SK-N-SH (cell line): Measurements from ENCODE around the gene ADAMTS7. TPM values are rescaled to one million over a fixed set of nuclear protein-coding genes. Genes with fewer than 3 reads are reported as not detected.
"Not testable (repeated sequence)": the region's sequence is repeated elsewhere in the genome, so short reads cannot be mapped to it uniquely, and the experiment has no call there.

ENCODE experiments used
- CTCF ChIA-PET: fragments of 300-600, 350-600 bp; formaldehyde crosslinking; extraction: SDS; loops from one replicate; lab custom pipeline; 2021; lab: Yijun Ruan, JAX
- POLR2A ChIA-PET: fragments of 350-600 bp; sonication (Branson Sonifier 250); formaldehyde crosslinking; extraction: SDS; loops from one replicate; lab custom pipeline; 2020; ENCODE audit warnings: antibody characterized with exemption, inconsistent platforms; lab: Yijun Ruan, JAX
- DNase-seq: peaks from one replicate; pipeline ENCODE4 v3.0.0; 2012
- H2AFZ ChIP-seq: fragments of 200-600 bp; sonication (generic); 2 replicates; pipeline ENCODE4 v1.8.1; 2016; ENCODE audit warnings: antibody characterized with exemption, mild to moderate bottlenecking, low read depth
- H3F3A ChIP-seq: fragments of 200-600 bp; sonication (generic); replicated peaks from 2 replicates; pipeline ENCODE3; 2016; ENCODE audit warnings: antibody characterized with exemption, mild to moderate bottlenecking; ENCODE audit not compliant: insufficient read depth
- H3K27ac ChIP-seq, 2 experiments: fragments of 200-500 bp in 1 of 2; fragments of 200-600 bp in 1 of 2; sonication (Bioruptor generic) in 1 of 2; sonication (generic), shearing (Covaris generic) in 1 of 2; 2 replicates each; pipeline versions ENCODE4 v1.5.1 to v1.6.1; 2014 to 2016; ENCODE audit warnings: low read depth in 2 of 2, inconsistent platforms in 1 of 2, low read length in 1 of 2, mild to moderate bottlenecking in 1 of 2, mixed read lengths in 1 of 2
- H3K27me3 ChIP-seq: fragments of 200-600 bp; sonication (generic), shearing (Covaris generic); 2 replicates; pipeline ENCODE4 v1.6.1; 2016; ENCODE audit warnings: mixed run types; ENCODE audit not compliant: insufficient read depth
- H3K36me3 ChIP-seq, 2 experiments: fragments of 200-500 bp in 1 of 2; fragments of 200-600 bp in 1 of 2; sonication (Bioruptor generic) in 1 of 2; sonication (generic) in 1 of 2; replicated peaks in 1 of 2; 2 replicates each; pipeline versions ENCODE3 to v1.5.1; 2014 to 2016; ENCODE audit warnings: low read length in 1 of 2, mild to moderate bottlenecking in 1 of 2; ENCODE audit not compliant: insufficient read depth in 2 of 2, control insufficient read depth in 1 of 2
- H3K4me1 ChIP-seq, 2 experiments: fragments of 200-500 bp in 1 of 2; fragments of 200-600 bp in 1 of 2; sonication (Bioruptor generic) in 1 of 2; sonication (generic), shearing (Covaris generic) in 1 of 2; 2 replicates each; pipeline versions ENCODE4 v1.5.1 to v1.6.1; 2014 to 2016; ENCODE audit warnings: low read depth in 1 of 2, low read length in 1 of 2, mixed run types in 1 of 2; ENCODE audit not compliant: insufficient read depth in 2 of 2, control insufficient read depth in 1 of 2
- H3K4me2 ChIP-seq: fragments of 200-600 bp; sonication (generic), shearing (Covaris generic); 2 replicates; pipeline ENCODE4 v1.6.1; 2017; ENCODE audit warnings: mixed run types
- H3K4me3 ChIP-seq, 2 experiments: fragments of 200-500 bp in 1 of 2; fragments of 200-600 bp in 1 of 2; sonication (Bioruptor generic) in 1 of 2; sonication (generic), shearing (Covaris generic) in 1 of 2; 2 replicates each; pipeline versions ENCODE4 v1.5.1 to v1.8.1; 2014 to 2016; ENCODE audit warnings: low read depth in 2 of 2, inconsistent platforms in 1 of 2, low read length in 1 of 2, mild to moderate bottlenecking in 1 of 2, mixed read lengths in 1 of 2, moderate library complexity in 1 of 2
- H3K79me2 ChIP-seq: fragments of 200-600 bp; sonication (generic); 2 replicates; pipeline ENCODE4 v1.8.1; 2017; ENCODE audit warnings: mild to moderate bottlenecking; ENCODE audit not compliant: insufficient read depth
- H3K9ac ChIP-seq: fragments of 200-600 bp; sonication (generic); 2 replicates; pipeline ENCODE4 v1.6.1; 2017; ENCODE audit warnings: mixed run types
- H3K9me2 ChIP-seq: fragments of 200-600 bp; sonication (generic); 2 replicates; pipeline ENCODE4 v1.6.1; 2017; ENCODE audit warnings: mixed run types
- H3K9me3 ChIP-seq: fragments of 200-600 bp; sonication (generic); 2 replicates; pipeline ENCODE4 v1.6.1; 2017; ENCODE audit warnings: mixed run types, mild to moderate bottlenecking, moderate library complexity
- H4K20me1 ChIP-seq: fragments of 200-600 bp; sonication (generic); 2 replicates; pipeline ENCODE4 v1.6.1; 2017; ENCODE audit warnings: mild to moderate bottlenecking, mixed run types; ENCODE audit not compliant: insufficient read depth
- CTCF ChIP-seq: fragments of 200-600 bp; sonication (generic); IDR thresholded peaks from 2 replicates; pipeline ENCODE4 v1.6.1; 2017; ENCODE audit warnings: antibody characterized with exemption, mild to moderate bottlenecking, moderate library complexity
- EP300 ChIP-seq, 2 experiments: IDR thresholded peaks; 2 replicates each; pipeline versions ENCODE4 v1.4.0 to v1.6.1; 2012; ENCODE audit warnings: borderline replicate concordance in 1 of 2, low read depth in 1 of 2, low read length in 1 of 2
- PBX3 ChIP-seq: IDR thresholded peaks from 2 replicates; pipeline ENCODE4; 2012
- RAD21 ChIP-seq: IDR thresholded peaks from 2 replicates; pipeline ENCODE4 v1.6.1; 2012; ENCODE audit warnings: mild to moderate bottlenecking, low read length
- SMC3 ChIP-seq: IDR thresholded peaks from 2 replicates; pipeline ENCODE4 v1.6.1; 2012; ENCODE audit warnings: low read depth, low read length, improper control_type of control experiment
- WGBS: methylation state at CpG from one replicate; pipeline ENCODE4 v1.1.6; 2017; ENCODE audit warnings: low lambda C conversion rate; 5-methylcytosine and 5-hydroxymethylcytosine counted together
- polyA plus RNA-seq, 3 experiments: library from polyadenylated mRNA; depleted of rRNA; stranded (reverse); fragments of >200 nt; gene quantifications; 2 replicates each; pipeline ENCODE4 v1.2.3, GENCODE V29; 2012

Gene ADAMTS7
- polyA plus RNA-seq, 1 of the 3 experiments (the other 2 are of a cell fraction), result 17.9 TPM

- peak; percentile 59 for DNase-seq
- CTCF ChIA-PET, result interaction anchor here (0.7 to 4.6 kb wide), 7 partner anchors 50 to 237 kb away, joined by 3 to 39 read pairs (median 3); partner anchors contain the start of gene ADAMTS7
- POLR2A ChIA-PET, result interaction anchor here (1.0 kb wide), 1 partner anchor 86 kb away, joined by 3 read pairs; no protein-coding TSS in a partner anchor
These were observed 54.3 kb downstream of the ADAMTS7 start for GRCh38 chr15:78756781-78757635.

GRCh38 chr15:78755900-78756591, 55.2 kb downstream of the ADAMTS7 start:
- ChIA-PET CTCF (interaction anchor here (0.7 to 4.6 kb wide), 6 partner anchors 51 to 236 kb away, joined by 3 to 39 read pairs (median 3); partner anchors contain the start of gene ADAMTS7), POLR2A (interaction anchor here (1.0 kb wide), 1 partner anchor 85 kb away, joined by 3 read pairs; no protein-coding TSS in a partner anchor)
- Histone ChIP-seq H3K27ac (peak overlapping the region in 1 of 2 experiments; percentile 71; a peak in 2 of 4 replicates), H3K4me1 (peaks cover 0 to 81% of the 10 kb centered on the region in 2 experiments; a peak in 2 of 4 replicates)
- not testable (repeated sequence) for H3F3A ChIP-seq, H4K20me1 ChIP-seq, H3K9me3 ChIP-seq, H3K4me3 ChIP-seq, H3K4me2 ChIP-seq, H3K36me3 ChIP-seq, H2AFZ ChIP-seq, H3K79me2 ChIP-seq, H3K9me2 ChIP-seq, DNase-seq, H3K9ac ChIP-seq, H3K27me3 ChIP-seq
- TF ChIP-seq SMC3 (peak; percentile 40), CTCF (peak; percentile 54), PBX3 (peak; percentile 34), RAD21 (peak; percentile 59)
- WGBS, result 38% methylated on average over 13 of the region's 13 CpGs

More at GRCh38 chr15:78756781-78757635, 54.3 kb downstream of the ADAMTS7 start:
- H4K20me1 ChIP-seq, H3K4me3 ChIP-seq, H3K4me2 ChIP-seq, H3K9me3 ChIP-seq, H3K27me3 ChIP-seq, H2AFZ ChIP-seq, H3K9me2 ChIP-seq, H3K79me2 ChIP-seq, H3K9ac ChIP-seq, H3K36me3 ChIP-seq, H3F3A ChIP-seq: not testable (repeated sequence)
- peak overlapping the region in 1 of 2 experiments; percentile 88; a peak in 2 of 4 replicates for H3K27ac ChIP-seq
- H3K4me1 ChIP-seq, result peaks cover 0 to 82% of the 10 kb centered on the region in 2 experiments; a peak in 2 of 4 replicates
- 78% methylated on average over 5 of the region's 25 CpGs for WGBS
- peak in 1 of 2 experiments; percentile 11; a peak in 1 of 4 replicates for TF ChIP-seq EP300 (IDR thresholded peaks at IDR 0.05; ENCODE audit: borderline replicate concordance in 1 of 2, low read depth in 1 of 2, low read length in 1 of 2)

GRCh38 chr15:78754637-78755280, 56.5 kb downstream of the ADAMTS7 start:
- H3K36me3 ChIP-seq, H3K79me2 ChIP-seq, H3K9ac ChIP-seq, H3K9me3 ChIP-seq, POLR2A ChIA-PET, H3K27me3 ChIP-seq, DNase-seq, H3K4me2 ChIP-seq, H3K9me2 ChIP-seq, H2AFZ ChIP-seq, H3K4me3 ChIP-seq, H3F3A ChIP-seq, H4K20me1 ChIP-seq: not testable (repeated sequence)
- H3K4me1 ChIP-seq, result peaks cover 0 to 82% of the 10 kb centered on the region in 2 experiments; a peak in 2 of 4 replicates
- peak overlapping the region in 1 of 2 experiments; percentile 99; a peak in 2 of 4 replicates for H3K27ac ChIP-seq
- 82% methylated on average over 13 of the region's 14 CpGs for WGBS
- CTCF ChIA-PET, result interaction anchor here (0.9 to 4.6 kb wide), 2 partner anchors 56 to 135 kb away, joined by 5 to 39 read pairs; partner anchors contain the start of gene ADAMTS7

GRCh38 chr15:78753751-78754535, 57.3 kb downstream of the ADAMTS7 start:
- H3K36me3 ChIP-seq, H3K9me2 ChIP-seq, H3K4me2 ChIP-seq, H3K79me2 ChIP-seq, DNase-seq, H3K9me3 ChIP-seq, H3K9ac ChIP-seq, POLR2A ChIA-PET, H4K20me1 ChIP-seq, H3K27me3 ChIP-seq, H2AFZ ChIP-seq, H3F3A ChIP-seq: not testable (repeated sequence)
- Histone ChIP-seq H3K4me1 (peaks cover 0 to 74% of the 10 kb centered on the region in 2 experiments; a peak in 2 of 4 replicates), H3K4me3 (peak overlapping the region in 1 of 2 experiments; percentile 7; a peak in 1 of 4 replicates), H3K27ac (peak overlapping the region in 1 of 2 experiments; percentile 99; a peak in 2 of 4 replicates)
- WGBS, result 93% methylated on average over 3 of the region's 10 CpGs
- CTCF ChIA-PET, result interaction anchor here (0.8 kb wide), 1 partner anchor 56 kb away, joined by 3 read pairs; no protein-coding TSS in a partner anchor
